ENCODE data around the gene F10.

The F10 gene

DNA sequence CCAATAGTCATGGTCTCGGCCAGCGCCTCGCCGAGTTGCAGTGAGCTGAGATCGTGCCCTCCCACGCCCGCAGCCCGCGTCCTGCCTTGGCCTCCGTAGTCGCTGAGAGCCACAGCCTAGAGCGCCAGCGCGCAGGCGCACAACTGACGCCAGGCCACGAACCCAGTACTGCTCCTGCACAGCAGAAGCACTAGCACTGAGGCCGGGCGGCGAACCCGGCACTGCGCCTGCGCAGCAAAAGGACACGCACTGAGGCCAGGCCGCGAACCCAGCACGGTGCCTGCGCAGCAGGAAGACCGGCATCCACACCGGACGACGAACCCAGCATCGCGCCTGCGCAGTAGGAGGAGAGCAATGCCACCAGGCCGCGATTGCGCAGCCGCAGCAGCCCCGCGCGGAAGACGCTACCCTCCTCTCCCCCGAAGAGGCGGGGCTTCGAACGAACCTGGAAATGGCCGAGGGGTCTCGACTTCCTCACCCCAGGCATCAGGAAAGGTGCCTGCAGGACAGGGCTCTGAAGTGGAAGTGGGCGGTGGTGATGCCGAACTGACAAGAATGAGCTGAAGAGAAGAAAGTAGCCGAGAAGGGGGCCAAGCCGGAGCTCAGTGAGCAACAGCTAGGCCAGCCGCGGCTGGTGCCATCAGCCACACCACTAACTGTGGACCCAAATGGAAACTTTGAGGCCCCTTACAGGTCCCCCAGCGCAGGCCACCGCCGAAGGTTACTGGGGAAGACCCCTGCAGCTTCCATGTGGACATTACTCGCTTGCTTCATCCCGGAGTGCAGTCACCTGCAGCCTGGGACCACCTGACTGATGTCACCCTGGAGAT is 7.5 kb downstream of the F10 start:
- DNase-seq (ENCODE audit: low read depth, low spot score) = no peak

DNA sequence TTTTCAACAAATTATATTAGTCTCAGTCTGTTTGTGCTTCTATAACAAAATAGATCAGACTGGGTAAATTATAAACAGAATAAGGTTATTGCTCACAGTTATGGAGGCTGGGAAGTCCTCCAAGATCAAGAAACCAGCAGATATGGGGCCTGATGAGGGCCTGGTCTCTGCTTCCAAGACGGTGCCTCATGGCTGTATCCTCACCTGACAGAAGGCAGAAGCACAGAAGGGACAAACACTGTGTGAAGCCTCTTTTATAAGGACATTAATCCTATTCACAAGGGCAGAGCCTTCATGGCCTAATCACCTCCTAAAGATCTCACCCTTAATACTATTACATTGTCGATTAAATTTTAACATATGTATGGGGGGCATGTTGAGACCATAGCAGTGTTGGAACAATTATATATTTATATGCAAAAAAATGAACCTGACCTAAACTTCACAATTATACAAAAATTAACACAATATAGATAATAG is 12.7 kb downstream of the F10 start:
- DNase-seq (ENCODE audit: low read depth, low spot score) = no peak

GRCh38 chr13:113137691-113138298 is 15.2 kb downstream of the F10 start:
- no peak for DNase-seq (ENCODE audit: low read depth, low spot score)

DNA sequence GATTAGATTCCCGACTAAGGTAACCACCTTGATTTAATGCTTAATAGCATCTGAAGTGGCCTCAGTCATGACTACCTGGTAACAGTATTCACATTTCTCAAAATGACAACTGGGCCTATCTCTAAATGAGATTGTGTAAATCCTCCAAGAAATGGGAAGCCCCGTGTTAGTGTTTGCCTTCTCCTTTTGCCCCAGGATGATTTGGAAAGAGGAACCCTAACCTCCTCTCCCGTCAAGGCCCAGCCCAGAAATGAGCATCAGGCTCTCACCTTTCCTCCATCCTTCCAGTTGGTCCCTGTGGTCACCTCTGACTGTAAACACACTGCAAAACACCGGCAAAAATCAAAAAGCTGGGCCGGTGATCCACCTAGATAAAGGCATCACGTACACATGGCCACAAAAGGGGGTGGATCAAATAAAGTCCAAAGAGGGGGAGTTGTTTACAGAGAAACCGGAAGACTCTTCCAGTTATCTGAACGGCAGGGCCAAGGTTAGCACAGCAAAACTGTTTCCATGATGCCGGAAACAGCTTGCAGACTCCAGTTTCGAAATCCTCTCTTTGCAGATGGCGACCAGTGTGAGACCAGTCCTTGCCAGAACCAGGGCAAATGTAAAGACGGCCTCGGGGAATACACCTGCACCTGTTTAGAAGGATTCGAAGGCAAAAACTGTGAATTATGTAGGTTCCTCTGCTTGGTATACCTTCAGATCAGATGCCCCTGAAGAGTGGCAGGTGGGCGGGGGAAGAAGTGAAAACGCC is 16.4 kb downstream of the F10 start:
- no peak for DNase-seq (ENCODE audit: low read depth, low spot score)

GRCh38 chr13:113139577-113139976 is 17.0 kb downstream of the F10 start:
- no peak for DNase-seq (ENCODE audit: low read depth, low spot score)

- no peak for DNase-seq (ENCODE audit: low read depth, low spot score)
Observed at GRCh38 chr13:113140677-113141600, 18.3 kb downstream of the F10 start.

DNA sequence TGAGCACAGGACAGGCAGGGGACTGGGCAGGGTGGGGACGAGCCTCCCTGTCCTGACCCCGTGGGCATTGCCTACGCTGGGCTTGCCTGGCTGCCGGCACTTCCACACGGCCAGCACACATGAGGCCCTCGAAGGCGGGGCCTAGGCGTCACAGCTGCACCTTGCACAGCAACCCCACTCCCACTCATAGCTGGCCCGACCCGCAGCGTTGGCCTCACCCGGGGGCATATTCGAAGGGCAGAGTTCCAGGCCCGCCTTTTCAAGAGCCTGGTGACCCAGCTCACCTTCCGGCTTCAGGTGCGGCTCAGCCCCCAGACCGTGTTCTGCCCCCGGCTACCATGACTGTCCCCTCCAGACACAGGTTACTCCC is 19.0 kb downstream of the F10 start:
- DNase-seq (ENCODE audit: low read depth, low spot score) = no peak

DNA sequence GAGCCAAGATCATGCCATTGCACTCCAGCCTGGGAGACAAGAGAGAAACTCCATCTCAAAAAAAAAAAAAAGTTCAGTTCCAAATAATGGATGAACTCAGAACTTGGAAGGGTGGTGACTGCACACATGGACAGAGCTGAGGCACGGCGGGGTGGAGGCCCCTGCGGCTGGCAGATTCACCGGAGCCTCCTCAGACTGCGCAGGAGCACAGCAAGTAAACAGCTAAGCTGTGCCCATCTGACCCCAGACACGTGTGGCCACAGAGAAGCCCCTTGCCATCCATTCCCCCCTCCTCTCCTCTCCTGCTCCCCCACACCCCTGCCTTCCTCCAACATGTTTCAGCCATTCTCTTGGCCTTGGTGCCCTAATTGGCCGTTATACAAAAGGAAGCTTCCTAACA is 20.3 kb downstream of the F10 start:
- DNase-seq (ENCODE audit: low read depth, low spot score) = no peak

DNA sequence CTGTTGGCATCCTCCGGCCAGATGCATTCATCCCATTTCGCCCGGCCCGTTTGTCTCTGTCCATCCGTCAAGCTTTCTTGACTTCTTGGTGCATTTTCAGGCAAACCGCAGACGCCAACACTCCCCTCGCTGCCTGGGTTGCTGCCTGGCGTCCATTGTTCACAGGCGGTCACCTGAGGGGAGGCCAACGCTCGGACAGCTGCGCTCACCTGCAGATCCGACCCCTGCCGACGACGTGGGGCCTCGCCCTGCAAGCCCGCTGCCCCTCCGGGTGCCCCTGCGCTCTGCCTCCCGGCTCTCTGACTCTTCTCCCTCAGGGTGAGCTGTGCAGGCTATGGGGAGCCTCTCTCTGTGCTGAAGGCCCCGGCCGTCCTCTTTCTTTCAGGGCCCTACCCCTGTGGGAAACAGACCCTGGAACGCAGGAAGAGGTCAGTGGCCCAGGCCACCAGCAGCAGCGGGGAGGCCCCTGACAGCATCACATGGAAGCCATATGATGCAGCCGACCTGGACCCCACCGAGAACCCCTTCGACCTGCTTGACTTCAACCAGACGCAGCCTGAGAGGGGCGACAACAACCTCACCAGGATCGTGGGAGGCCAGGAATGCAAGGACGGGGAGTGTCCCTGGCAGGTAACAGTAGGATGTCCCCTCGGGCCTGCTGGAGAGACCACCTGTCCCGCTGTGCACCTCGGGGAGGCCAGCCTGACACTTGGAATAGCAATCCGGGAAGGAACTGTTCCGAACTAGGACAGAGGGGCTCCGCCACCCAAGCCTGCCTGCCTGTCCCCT is 21.1 kb downstream of the F10 start:
- no peak for DNase-seq (ENCODE audit: low read depth, low spot score)

- no peak for DNase-seq (ENCODE audit: low read depth, low spot score)
Observed at GRCh38 chr13:113144255-113144629, 21.6 kb downstream of the F10 start.

GRCh38 chr13:113145496-113145895 is 22.9 kb downstream of the F10 start:
- DNase-seq (ENCODE audit: low read depth, low spot score) = no peak

GRCh38 chr13:113145911-113146598 is 23.5 kb downstream of the F10 start:
- DNase-seq (ENCODE audit: low read depth, low spot score) = no peak

GRCh38 chr13:113146750-113147149 is 24.2 kb downstream of the F10 start:
- no peak for DNase-seq (ENCODE audit: low read depth, low spot score)

GRCh38 chr13:113147206-113147605 is 24.6 kb downstream of the F10 start:
- no peak for DNase-seq (ENCODE audit: low read depth, low spot score)

DNA sequence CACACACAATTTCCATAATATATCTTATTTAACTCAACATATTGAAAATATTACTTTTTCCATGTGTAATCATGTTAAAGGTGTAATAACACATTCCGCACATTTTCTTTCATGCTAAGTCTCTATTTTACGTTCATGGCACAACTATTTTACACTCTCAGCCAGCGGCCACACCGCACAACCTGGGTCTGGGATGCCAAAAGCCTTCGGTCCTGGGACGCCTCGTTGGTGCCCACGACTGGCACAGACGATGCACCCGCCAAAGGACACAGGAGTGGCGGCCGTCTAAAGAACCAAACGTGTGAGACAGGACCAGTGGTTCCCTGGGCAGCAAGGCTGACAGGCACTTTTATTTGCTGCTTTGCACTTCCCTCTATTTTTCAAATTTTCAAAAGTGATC is 25.8 kb downstream of the F10 start:
- DNase-seq (ENCODE audit: low read depth, low spot score) = no peak

DNA sequence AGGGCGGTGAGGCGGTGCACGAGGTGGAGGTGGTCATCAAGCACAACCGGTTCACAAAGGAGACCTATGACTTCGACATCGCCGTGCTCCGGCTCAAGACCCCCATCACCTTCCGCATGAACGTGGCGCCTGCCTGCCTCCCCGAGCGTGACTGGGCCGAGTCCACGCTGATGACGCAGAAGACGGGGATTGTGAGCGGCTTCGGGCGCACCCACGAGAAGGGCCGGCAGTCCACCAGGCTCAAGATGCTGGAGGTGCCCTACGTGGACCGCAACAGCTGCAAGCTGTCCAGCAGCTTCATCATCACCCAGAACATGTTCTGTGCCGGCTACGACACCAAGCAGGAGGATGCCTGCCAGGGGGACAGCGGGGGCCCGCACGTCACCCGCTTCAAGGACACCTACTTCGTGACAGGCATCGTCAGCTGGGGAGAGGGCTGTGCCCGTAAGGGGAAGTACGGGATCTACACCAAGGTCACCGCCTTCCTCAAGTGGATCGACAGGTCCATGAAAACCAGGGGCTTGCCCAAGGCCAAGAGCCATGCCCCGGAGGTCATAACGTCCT is 26.4 kb downstream of the F10 start:
- DNase-seq (ENCODE audit: low read depth, low spot score) = no peak

GRCh38 chr13:113149711-113150549 is 27.3 kb downstream of the F10 start:
- DNase-seq (ENCODE audit: low read depth, low spot score) = no peak

- DNase-seq (ENCODE audit: low read depth, low spot score) = no peak
Observed at GRCh38 chr13:113150550-113151365, 28.2 kb downstream of the F10 start.
